H9 (cell line): ENCODE data around the gene THY1. TPM values are rescaled to one million over a fixed set of nuclear protein-coding genes. Genes with fewer than 3 reads are reported as not detected.

ENCODE experiments used
- DNase-seq: peaks from one replicate; pipeline ENCODE4 v3.0.0-alpha.2; 2017
- H2AFZ ChIP-seq: one replicate; pipeline ENCODE4 v1.6.1; 2013; ENCODE audit warnings: mild to moderate bottlenecking, low read length, control low read depth, moderate library complexity
- H2AK5ac ChIP-seq: 2 replicates; pipeline ENCODE4 v1.6.1; 2013; ENCODE audit warnings: low read length, control low read depth, mixed read lengths; ENCODE audit not compliant: insufficient read length
- H2BK120ac ChIP-seq: one replicate; pipeline ENCODE4 v1.6.1; 2013; ENCODE audit warnings: low read depth, mild to moderate bottlenecking, low read length, control low read depth, inconsistent platforms; ENCODE audit not compliant: poor library complexity, severe bottlenecking
- H2BK12ac ChIP-seq: 2 replicates; pipeline ENCODE4 v1.6.1; 2013; ENCODE audit warnings: low read length, control low read depth, mixed read lengths, low read depth; ENCODE audit not compliant: insufficient read length
- H2BK15ac ChIP-seq: 2 replicates; pipeline ENCODE4 v1.6.1; 2013; ENCODE audit warnings: low read depth, low read length, control low read depth
- H2BK20ac ChIP-seq: one replicate; pipeline ENCODE4 v1.6.1; 2013; ENCODE audit warnings: low read depth, mild to moderate bottlenecking, low read length, control low read depth, inconsistent platforms; ENCODE audit not compliant: poor library complexity, severe bottlenecking
- H2BK5ac ChIP-seq: 2 replicates; pipeline ENCODE4 v1.6.1; 2013; ENCODE audit warnings: low read length, control low read depth, mixed read lengths; ENCODE audit not compliant: insufficient read length
- H3K14ac ChIP-seq: 2 replicates; pipeline ENCODE4 v1.6.1; 2013; ENCODE audit warnings: low read length, control low read depth; ENCODE audit not compliant: insufficient read depth
- H3K18ac ChIP-seq: 2 replicates; pipeline ENCODE4 v1.6.1; 2013; ENCODE audit warnings: low read depth, mild to moderate bottlenecking, mixed read lengths, low read length, control low read depth; ENCODE audit not compliant: insufficient read length
- H3K23ac ChIP-seq: 2 replicates; pipeline ENCODE4 v1.6.1; 2013; ENCODE audit warnings: low read length, control low read depth, mixed read lengths, low read depth; ENCODE audit not compliant: insufficient read length
- H3K23me2 ChIP-seq: 2 replicates; pipeline ENCODE4 v1.6.1; 2013; ENCODE audit warnings: low read depth, mild to moderate bottlenecking, mixed read lengths, low read length, control low read depth; ENCODE audit not compliant: insufficient read length, poor library complexity, severe bottlenecking
- H3K27ac ChIP-seq: 2 replicates; pipeline ENCODE4 v1.5.1; 2013; ENCODE audit warnings: low read length, control low read depth, mixed read lengths, low read depth; ENCODE audit not compliant: insufficient read length
- H3K27me3 ChIP-seq: 2 replicates; pipeline ENCODE4 v1.6.1; 2013; ENCODE audit warnings: low read length, control low read depth, inconsistent platforms; ENCODE audit not compliant: insufficient read depth
- H3K4ac ChIP-seq: 2 replicates; pipeline ENCODE4 v1.6.1; 2013; ENCODE audit warnings: low read depth, mild to moderate bottlenecking, control low read depth, inconsistent platforms, low read length, moderate library complexity
- H3K4me1 ChIP-seq: 2 replicates; pipeline ENCODE4 v1.6.1; 2013; ENCODE audit warnings: low read length, control low read depth, inconsistent platforms; ENCODE audit not compliant: insufficient read depth
- H3K4me2 ChIP-seq: 2 replicates; pipeline ENCODE4 v1.6.1; 2013; ENCODE audit warnings: low read length, control low read depth, mixed read lengths; ENCODE audit not compliant: insufficient read length, insufficient read depth
- H3K56ac ChIP-seq: 2 replicates; pipeline ENCODE4 v1.6.1; 2013; ENCODE audit warnings: low read depth, mild to moderate bottlenecking, mixed read lengths, low read length, control low read depth; ENCODE audit not compliant: insufficient read length
- H3K79me1 ChIP-seq: 2 replicates; pipeline ENCODE4 v1.6.1; 2013; ENCODE audit warnings: low read depth, mild to moderate bottlenecking, moderate library complexity, low read length, control low read depth, inconsistent platforms; ENCODE audit not compliant: insufficient read depth, poor library complexity, severe bottlenecking
- H3K79me2 ChIP-seq: 2 replicates; pipeline ENCODE4 v1.6.1; 2013; ENCODE audit warnings: low read length, control low read depth, inconsistent platforms; ENCODE audit not compliant: insufficient read depth
- H3K9ac ChIP-seq: 2 replicates; pipeline ENCODE4 v1.6.1; 2013; ENCODE audit warnings: low read length, control low read depth, mixed read lengths; ENCODE audit not compliant: insufficient read length; ENCODE audit errors: extremely low read depth
- H3K9me3 ChIP-seq: one replicate; pipeline ENCODE4 v1.6.1; 2013; ENCODE audit warnings: low read depth, low read length, inconsistent platforms; ENCODE audit not compliant: control insufficient read depth
- H3T11ph ChIP-seq: one replicate; pipeline ENCODE4 v1.6.1; 2013; ENCODE audit warnings: mild to moderate bottlenecking, low read length, control low read depth, inconsistent platforms
- H4K20me1 ChIP-seq: one replicate; pipeline ENCODE4 v1.6.1; 2013; ENCODE audit not compliant: control insufficient read depth, insufficient read length, insufficient read depth
- H4K5ac ChIP-seq: 2 replicates; pipeline ENCODE4 v1.6.1; 2013; ENCODE audit warnings: low read depth, mild to moderate bottlenecking, mixed read lengths, low read length, control low read depth; ENCODE audit not compliant: insufficient read length
- H4K8ac ChIP-seq: replicated peaks from 2 replicates; pipeline ENCODE4 v1.6.1; 2013; ENCODE audit warnings: low read length, control low read depth, mixed read lengths, low read depth; ENCODE audit not compliant: insufficient read length
- H4K91ac ChIP-seq: 2 replicates; pipeline ENCODE4 v1.6.1; 2013; ENCODE audit warnings: low read depth, mild to moderate bottlenecking, moderate library complexity, mixed read lengths, low read length, control low read depth; ENCODE audit not compliant: insufficient read length
- H3K27ac Mint-ChIP-seq, 3 experiments: 2 replicates in 2 of 3; 3 replicates in 1 of 3; pipeline ENCODE4 v1.8.0; 2020 to 2021; ENCODE audit warnings: mixed read lengths in 3 of 3, mild to moderate bottlenecking in 1 of 3, moderate library complexity in 1 of 3
- H3K27me3 Mint-ChIP-seq: 2 replicates; pipeline ENCODE4 v1.8.0; 2021; ENCODE audit warnings: low read depth, mild to moderate bottlenecking, moderate library complexity, mixed read lengths
- H3K36me3 Mint-ChIP-seq, 3 experiments: 2 replicates in 2 of 3; 3 replicates in 1 of 3; pipeline ENCODE4 v1.8.0; 2020 to 2021; ENCODE audit warnings: low read depth in 3 of 3, mixed read lengths in 3 of 3; ENCODE audit not compliant: insufficient read depth in 1 of 3
- H3K4me1 Mint-ChIP-seq, 2 experiments: 2 replicates each; pipeline ENCODE4 v1.8.0; 2020; ENCODE audit warnings: mixed read lengths in 2 of 2
- H3K4me3 Mint-ChIP-seq, 2 experiments: 2 replicates in 1 of 2; 3 replicates in 1 of 2; pipeline ENCODE4 v1.8.0; 2020 to 2021; ENCODE audit warnings: mild to moderate bottlenecking in 2 of 2, mixed read lengths in 2 of 2, moderate library complexity in 1 of 2
- H3K9me3 Mint-ChIP-seq, 2 experiments: 2 replicates in 1 of 2; 3 replicates in 1 of 2; pipeline ENCODE4 v1.8.0; 2020; ENCODE audit warnings: mild to moderate bottlenecking in 2 of 2, mixed read lengths in 2 of 2, moderate library complexity in 1 of 2
- CTCF ChIP-seq: fragments of 200-600 bp; sonication (generic); conservative IDR thresholded peaks from 3 replicates; pipeline ENCODE4 v1.8.0; 2021; ENCODE audit warnings: antibody characterized with exemption, mild to moderate bottlenecking
- WGBS: extraction: QIAGEN DNeasy Blood & Tissue Kit; methylation state at CpG from one replicate; pipeline ENCODE4 v1.1.7; 2013; ENCODE audit warnings: missing lambda C conversion rate, low lambda C conversion rate, mixed read lengths; ENCODE audit not compliant: insufficient read length; ENCODE audit errors: extremely low coverage; 5-methylcytosine and 5-hydroxymethylcytosine counted together
- total RNA-seq: library from RNA; stranded (reverse); gene quantifications from 2 replicates; pipeline ENCODE4 v1.2.1, GENCODE V29; 2021

Gene THY1
- total RNA-seq, 1 experiment from 2014 or later = 176 TPM

- WGBS = no CpG with 5 or more reads among the region's 8 CpGs
- no peak overlapping the region for H3T11ph ChIP-seq
- no peak overlapping the region for H2BK20ac ChIP-seq
- H3K36me3 Mint-ChIP-seq = peaks cover 0 to 3% (median 0%) of the 10 kb centered on the region in 3 experiments; a peak in 1 of 7 replicates
- peaks cover 68 to 76% of the 10 kb centered on the region in 2 experiments for H3K4me1 Mint-ChIP-seq
- H2AK5ac ChIP-seq = no peak overlapping the region
- no peak overlapping the region for H2BK12ac ChIP-seq
- no peak overlapping the region for H2BK120ac ChIP-seq
- H2BK15ac ChIP-seq = no peak overlapping the region
- peak; percentile 19; the same call in 1 of the 3 replicates for TF ChIP-seq CTCF
- H3K4me2 ChIP-seq = no peak overlapping the region
- no peak overlapping the region for H2BK5ac ChIP-seq
- no peaks in the 10 kb centered on the region for H3K23me2 ChIP-seq
- no peaks in the 10 kb centered on the region for H3K9me3 ChIP-seq
- no peak overlapping the region for H3K18ac ChIP-seq
- no peaks in the 10 kb centered on the region for H3K79me2 ChIP-seq
- no peaks in the 10 kb centered on the region for H3K79me1 ChIP-seq
- no peak overlapping the region for H3K27ac ChIP-seq
- DNase-seq = peak; percentile 23
- no peak overlapping the region for H3K9ac ChIP-seq
- no peak overlapping the region for H2AFZ ChIP-seq
- no peak overlapping the region for H3K56ac ChIP-seq
- H3K4me3 Mint-ChIP-seq = no peak overlapping the region; a peak in 1 of 5 replicates
- H4K5ac ChIP-seq = no peak overlapping the region
- H4K20me1 ChIP-seq = no peaks in the 10 kb centered on the region
- H3K9me3 Mint-ChIP-seq = no peaks in the 10 kb centered on the region
- H3K27me3 ChIP-seq = no peaks in the 10 kb centered on the region
- H3K4ac ChIP-seq = no peak overlapping the region
- H3K23ac ChIP-seq = no peak overlapping the region
- H4K8ac ChIP-seq = no peak overlapping the region
- peaks cover 25% of the 10 kb centered on the region for H3K27me3 Mint-ChIP-seq
- H3K14ac ChIP-seq = no peak overlapping the region
- H3K4me1 ChIP-seq = peaks cover 2% of the 10 kb centered on the region; the same call in 1 of the 2 replicates
- no peak overlapping the region for H3K27ac Mint-ChIP-seq
- no peak overlapping the region for H4K91ac ChIP-seq
Measured at GRCh38 chr11:119371778-119372182, 51.2 kb downstream of the THY1 start.
